ENCODE measurements around the gene ST8SIA1.
A peak's percentile ranks its signal among the peaks of the same experiment; 100 is the strongest.
"Not testable (repeated sequence)": the region's sequence is repeated elsewhere in the genome, so short reads cannot be mapped to it uniquely, and the experiment has no call there.

The ST8SIA1 gene

GRCh38 chr12:22334410-22335100, at the start of gene ST8SIA1:
Gene ST8SIA1, minus strand, starts transcription at chr12:22334707. Its CDS starts 475 bp downstream, at chr12:22334232.
- peak; percentile 46 for DNase-seq

GRCh38 chr12:22380031-22380430, 45.5 kb upstream of the ST8SIA1 start:
- no peak for DNase-seq

GRCh38 chr12:22377731-22378496, 43.4 kb upstream of the ST8SIA1 start:
- DNase-seq = no peak

- DNase-seq = not testable (repeated sequence)
These were observed 42.2 kb upstream of the ST8SIA1 start for GRCh38 chr12:22376596-22377150.

GRCh38 chr12:22374508-22374907, 40.0 kb upstream of the ST8SIA1 start:
- DNase-seq = no peak

GRCh38 chr12:22372277-22372837, 37.9 kb upstream of the ST8SIA1 start:
- DNase-seq = no peak

GRCh38 chr12:22366181-22366580, 31.7 kb upstream of the ST8SIA1 start:
- no peak for DNase-seq

GRCh38 chr12:22361785-22362184, 27.3 kb upstream of the ST8SIA1 start:
- no peak for DNase-seq

GRCh38 chr12:22360774-22361173, 26.3 kb upstream of the ST8SIA1 start:
- DNase-seq = no peak

GRCh38 chr12:22357531-22357930, 23.0 kb upstream of the ST8SIA1 start:
- DNase-seq = no peak

- DNase-seq = no peak
These were observed 21.7 kb upstream of the ST8SIA1 start for GRCh38 chr12:22356231-22356630.

GRCh38 chr12:22355011-22355580, 20.6 kb upstream of the ST8SIA1 start:
- DNase-seq = no peak

GRCh38 chr12:22353615-22354325, 19.3 kb upstream of the ST8SIA1 start:
- DNase-seq = no peak

- no peak for DNase-seq
These were observed 16.4 kb upstream of the ST8SIA1 start for GRCh38 chr12:22350886-22351285.

- no peak for DNase-seq
These were observed 13.7 kb upstream of the ST8SIA1 start for GRCh38 chr12:22348208-22348607.

- DNase-seq = no peak
These were observed 5.6 kb upstream of the ST8SIA1 start for GRCh38 chr12:22340143-22340542.

- no peak for DNase-seq
These were observed 5.2 kb upstream of the ST8SIA1 start for GRCh38 chr12:22339691-22340090.

GRCh38 chr12:22335794-22336166, 1.3 kb upstream of the ST8SIA1 start:
- DNase-seq = no peak

- peak; percentile 18 for DNase-seq
These were observed 646 bp downstream of the ST8SIA1 start for GRCh38 chr12:22333713-22334409.

GRCh38 chr12:22333186-22333712, 1.3 kb downstream of the ST8SIA1 start:
- DNase-seq = no peak

GRCh38 chr12:22332202-22332601, 2.3 kb downstream of the ST8SIA1 start:
- no peak for DNase-seq

- no peak for DNase-seq
These were observed 4.9 kb downstream of the ST8SIA1 start for GRCh38 chr12:22329621-22330020.
